Sigmoid colon (tissue), 7 donors: ENCODE data around the gene CYTH4. TPM values are rescaled to one million over a fixed set of nuclear protein-coding genes. Genes with fewer than 3 reads are reported as not detected.

Source experiments
- DNase-seq: peaks from one replicate; pipeline ENCODE4 v3.0.0-alpha.2; 2019
- H3K27ac ChIP-seq, 4 donors: fragments of 200-600 bp; sonication (generic); one replicate each; pipeline ENCODE4 v1.5.1; 2016 to 2019; ENCODE audit warnings: mild to moderate bottlenecking in 1 of 4
- H3K27me3 ChIP-seq, 3 donors: fragments of 200-600 bp; sonication (generic); one replicate each; pipeline ENCODE4 v1.5.1; 2019; ENCODE audit warnings: mild to moderate bottlenecking in 1 of 3
- H3K36me3 ChIP-seq, 4 donors: fragments of 200-600 bp; sonication (generic); one replicate each; pipeline ENCODE4 v1.5.1; 2016 to 2019
- H3K4me1 ChIP-seq, 4 donors: fragments of 200-600 bp; sonication (generic); one replicate each; pipeline ENCODE4 v1.5.1; 2017 to 2019
- H3K4me3 ChIP-seq, 4 donors: fragments of 200-600 bp; sonication (generic); one replicate each; pipeline ENCODE4 v1.5.1; 2017 to 2019; ENCODE audit warnings: mild to moderate bottlenecking in 2 of 4, moderate library complexity in 1 of 4
- H3K9me3 ChIP-seq, 4 donors: fragments of 200-600 bp in 3 of 4; sonication (generic) in 3 of 4; one replicate each; pipeline versions ENCODE4 v1.5.1 to v1.6.1; 2013 to 2019
- CTCF ChIP-seq, 4 experiments: fragments of 450-650 bp in 3 of 4; fragments of 200-600 bp in 1 of 4; IDR thresholded peaks; one replicate each; pipeline ENCODE4 v1.5.1; 2016 to 2019; ENCODE audit warnings: antibody characterized with exemption in 4 of 4, mild to moderate bottlenecking in 3 of 4, moderate library complexity in 2 of 4
- EP300 ChIP-seq, 4 donors: sonication (generic); formaldehyde crosslinking; IDR thresholded peaks; one replicate each; pipeline ENCODE4 v1.6.1; 2017; ENCODE audit warnings: antibody characterized with exemption in 4 of 4
- POLR2A ChIP-seq, 2 donors: fragments of 450-650 bp; IDR thresholded peaks; one replicate each; pipeline ENCODE4 v1.6.1; 2016; ENCODE audit warnings: antibody characterized with exemption in 2 of 2, mild to moderate bottlenecking in 2 of 2, moderate library complexity in 2 of 2
- POLR2AphosphoS5 ChIP-seq, 4 donors: sonication (generic); formaldehyde crosslinking; IDR thresholded peaks; one replicate each; pipeline ENCODE4 v1.6.1; 2017; ENCODE audit warnings: antibody characterized with exemption in 4 of 4
- WGBS, 2 donors: extraction: QIAGEN DNeasy Blood & Tissue Kit; methylation state at CpG; one replicate each; pipeline ENCODE4 v1.1.7; 2013; 5-methylcytosine and 5-hydroxymethylcytosine counted together
- intact Hi-C: fragments of 100-400 bp; cut with DNase I; formaldehyde crosslinking; loops from one replicate; pipeline ENCODE4 v1.15.1; 2023
- polyA plus RNA-seq, 3 donors: library from polyadenylated mRNA; stranded (reverse); fragments of 200-250 nt; gene quantifications; one replicate each; pipeline ENCODE4 v1.2.3, GENCODE V29; 2013
- total RNA-seq, 4 donors: library from RNA; depleted of rRNA; stranded (reverse); fragments of >200 nt; gene quantifications; one replicate each; pipeline ENCODE4 v1.1.0, GENCODE V29; 2016
- donor health status: healthy with polysubstance abuse.
- donor health status: Bipolar disorder and iron deficiency.
- donor health status: healthy.

Gene CYTH4
- total and polyA plus RNA-seq, 7 donors = 4.2 to 22.0 (median 7.2) TPM

- Histone ChIP-seq H3K4me1 (peaks cover 0 to 20% (median 19%) of the 10 kb centered on the region in 4 donors), H3K9me3 (no peaks in the 10 kb centered on the region), H3K27me3 (peaks cover 0 to 9% (median 0%) of the 10 kb centered on the region in 3 donors), H3K4me3 (no peak overlapping the region), H3K27ac (no peak overlapping the region), H3K36me3 (no peaks in the 10 kb centered on the region)
- no peak for TF ChIP-seq POLR2AphosphoS5 (IDR thresholded peaks at IDR 0.05)
- no peak for DNase-seq
- intact Hi-C loops = loop anchor here (10.0 kb wide), 1 partner anchor 285 kb away; no protein-coding TSS in a partner anchor
- 51 to 66% methylated on average over 11 of the region's 11 CpGs for WGBS, 2 donors
These were observed 27.8 kb downstream of the CYTH4 start for GRCh38 chr22:37310075-37310606.

GRCh38 chr22:37310815-37311595 lies 28.7 kb downstream of the CYTH4 start:
- Histone ChIP-seq H3K4me3 (no peak overlapping the region), H3K36me3 (no peaks in the 10 kb centered on the region), H3K27ac (no peak overlapping the region), H3K4me1 (peaks cover 0 to 20% (median 19%) of the 10 kb centered on the region in 4 donors), H3K9me3 (no peaks in the 10 kb centered on the region), H3K27me3 (peaks cover 0 to 9% (median 0%) of the 10 kb centered on the region in 3 donors)
- WGBS, 2 donors = 84 to 86% methylated on average over 25 of the region's 25 CpGs
- intact Hi-C loops = loop anchor here (10.0 kb wide), 1 partner anchor 284 kb away; no protein-coding TSS in a partner anchor
- no peak for TF ChIP-seq EP300 (IDR thresholded peaks at IDR 0.05)
- no peak for DNase-seq

- TF ChIP-seq CTCF (IDR thresholded peaks at IDR 0.05) (no peak), POLR2A (IDR thresholded peaks at IDR 0.05) (no peak), EP300 (IDR thresholded peaks at IDR 0.05) (no peak), POLR2AphosphoS5 (IDR thresholded peaks at IDR 0.05) (no peak)
- Histone ChIP-seq H3K4me1 (peaks cover 0 to 17% (median 15%) of the 10 kb centered on the region in 4 donors), H3K27ac (no peak overlapping the region), H3K36me3 (no peaks in the 10 kb centered on the region), H3K4me3 (no peak overlapping the region), H3K27me3 (peaks cover 0 to 9% (median 0%) of the 10 kb centered on the region in 3 donors), H3K9me3 (no peaks in the 10 kb centered on the region)
- no peak for DNase-seq
- intact Hi-C loops = loop anchor here (10.0 kb wide), 1 partner anchor 283 kb away; no protein-coding TSS in a partner anchor
- 89 to 91% methylated on average over 19 of the region's 19 CpGs for WGBS, 2 donors
These were observed 29.5 kb downstream of the CYTH4 start for GRCh38 chr22:37311761-37312312.

- peaks cover 0 to 9% (median 6%) of the 10 kb centered on the region in 4 donors for H3K4me1 ChIP-seq
- no peak overlapping the region for H3K27ac ChIP-seq
- peaks cover 0 to 9% (median 5%) of the 10 kb centered on the region in 3 donors for H3K27me3 ChIP-seq
- DNase-seq = no peak
- no peaks in the 10 kb centered on the region for H3K9me3 ChIP-seq
- TF ChIP-seq CTCF (IDR thresholded peaks at IDR 0.05) = no peak
- no peak for TF ChIP-seq EP300 (IDR thresholded peaks at IDR 0.05)
- H3K4me3 ChIP-seq = no peak overlapping the region
- intact Hi-C loops = loop anchor here (10.0 kb wide), 1 partner anchor 282 kb away; no protein-coding TSS in a partner anchor
- 80 to 85% methylated on average over 9 of the region's 9 CpGs for WGBS, 2 donors
- no peaks in the 10 kb centered on the region for H3K36me3 ChIP-seq
These were observed 30.4 kb downstream of the CYTH4 start for GRCh38 chr22:37312549-37313183.

GRCh38 chr22:37313376-37314314 lies 31.3 kb downstream of the CYTH4 start:
- H3K4me1 ChIP-seq = no peaks in the 10 kb centered on the region
- 66 to 67% methylated on average over 25 of the region's 25 CpGs for WGBS, 2 donors
- no peak overlapping the region for H3K27ac ChIP-seq
- no peaks in the 10 kb centered on the region for H3K9me3 ChIP-seq
- TF ChIP-seq POLR2AphosphoS5 (IDR thresholded peaks at IDR 0.05) (no peak), POLR2A (IDR thresholded peaks at IDR 0.05) (no peak), CTCF (IDR thresholded peaks at IDR 0.05) (no peak), EP300 (IDR thresholded peaks at IDR 0.05) (no peak)
- intact Hi-C loops = loop anchor here (10.0 kb wide), 1 partner anchor 281 kb away; no protein-coding TSS in a partner anchor
- no peak overlapping the region for H3K4me3 ChIP-seq
- no peak for DNase-seq
- H3K27me3 ChIP-seq = peaks cover 0 to 9% (median 5%) of the 10 kb centered on the region in 3 donors
- H3K36me3 ChIP-seq = no peaks in the 10 kb centered on the region
